Adrenal gland (tissue), 5 donors: ENCODE results near the gene WWTR1.

Experiments
- POLR2A ChIP-seq, 2 donors: fragments of 450-650 bp; IDR thresholded peaks; one replicate each; pipeline ENCODE4 v1.6.1; 2017; ENCODE audit warnings: antibody characterized with exemption in 2 of 2, mild to moderate bottlenecking in 2 of 2, moderate library complexity in 1 of 2
- TF ChIP-seq, protein P1 (sequence below), 6 experiments: fragments of 450-650 bp in 4 of 6; fragments of 200-600 bp in 2 of 6; sonication (generic) in 1 of 6; IDR thresholded peaks; 1 replicate in 5 of 6; 2 replicates in 1 of 6; pipeline versions ENCODE4 v1.5.1 to v1.8.0; 2016 to 2021; ENCODE audit warnings: antibody characterized with exemption in 6 of 6, mild to moderate bottlenecking in 2 of 6, moderate library complexity in 1 of 6
- donor health status: DM: no; HTN: no; CAD: no.

DNA sequence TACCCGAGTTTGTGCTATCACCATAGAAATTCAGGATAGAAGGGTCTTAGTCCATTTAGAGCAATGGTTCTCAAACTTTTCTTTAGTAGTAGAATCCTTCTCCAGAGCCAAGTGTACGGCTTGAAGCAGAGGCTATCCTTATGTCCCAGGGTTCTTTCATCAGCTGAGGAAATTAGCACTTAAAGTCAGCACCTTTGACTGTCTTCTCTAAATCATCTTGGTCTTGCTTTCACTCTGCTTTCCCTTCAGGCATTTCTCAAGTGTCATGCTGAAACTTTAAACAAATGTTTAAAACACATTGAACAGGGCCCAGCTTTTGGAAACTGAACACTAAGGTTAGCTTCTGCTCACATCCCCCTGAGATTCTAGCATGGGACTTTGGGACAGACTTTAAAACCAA, 105.1 kb downstream of the WWTR1 start:
- TF ChIP-seq, protein P1, sequence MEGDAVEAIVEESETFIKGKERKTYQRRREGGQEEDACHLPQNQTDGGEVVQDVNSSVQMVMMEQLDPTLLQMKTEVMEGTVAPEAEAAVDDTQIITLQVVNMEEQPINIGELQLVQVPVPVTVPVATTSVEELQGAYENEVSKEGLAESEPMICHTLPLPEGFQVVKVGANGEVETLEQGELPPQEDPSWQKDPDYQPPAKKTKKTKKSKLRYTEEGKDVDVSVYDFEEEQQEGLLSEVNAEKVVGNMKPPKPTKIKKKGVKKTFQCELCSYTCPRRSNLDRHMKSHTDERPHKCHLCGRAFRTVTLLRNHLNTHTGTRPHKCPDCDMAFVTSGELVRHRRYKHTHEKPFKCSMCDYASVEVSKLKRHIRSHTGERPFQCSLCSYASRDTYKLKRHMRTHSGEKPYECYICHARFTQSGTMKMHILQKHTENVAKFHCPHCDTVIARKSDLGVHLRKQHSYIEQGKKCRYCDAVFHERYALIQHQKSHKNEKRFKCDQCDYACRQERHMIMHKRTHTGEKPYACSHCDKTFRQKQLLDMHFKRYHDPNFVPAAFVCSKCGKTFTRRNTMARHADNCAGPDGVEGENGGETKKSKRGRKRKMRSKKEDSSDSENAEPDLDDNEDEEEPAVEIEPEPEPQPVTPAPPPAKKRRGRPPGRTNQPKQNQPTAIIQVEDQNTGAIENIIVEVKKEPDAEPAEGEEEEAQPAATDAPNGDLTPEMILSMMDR (IDR thresholded peaks at IDR 0.05): no peak
- TF ChIP-seq POLR2A (IDR thresholded peaks at IDR 0.05): no peak
